Neural progenitor cell (in vitro differentiated cells): ENCODE data around the gene KCNQ1. TPM values are rescaled to one million over a fixed set of nuclear protein-coding genes. Genes with fewer than 3 reads are reported as not detected.
A peak's percentile ranks its signal among the peaks of the same experiment; 100 is the strongest.

Source experiments
- DNase-seq: peaks from one replicate; pipeline ENCODE4 v3.0.0-alpha.2; 2016; ENCODE audit warnings: low spot score
- H2AFZ ChIP-seq: fragments of 200-600 bp; sonication (generic); replicated peaks from 2 replicates; pipeline ENCODE4 v1.6.1; 2016; ENCODE audit warnings: antibody characterized with exemption
- H3F3A ChIP-seq: fragments of 200-600 bp; sonication (generic); 2 replicates; pipeline ENCODE4 v1.6.1; 2016; ENCODE audit warnings: antibody characterized with exemption, low read depth
- H3K27ac ChIP-seq: fragments of 200-600 bp; sonication (generic); 2 replicates; pipeline ENCODE4 v1.5.1; 2016; ENCODE audit warnings: mild to moderate bottlenecking
- H3K27me3 ChIP-seq: fragments of 200-600 bp; sonication (generic); 2 replicates; pipeline ENCODE4 v1.6.1; 2016; ENCODE audit warnings: mild to moderate bottlenecking, moderate library complexity
- H3K36me3 ChIP-seq: fragments of 200-600 bp; sonication (generic); 2 replicates; pipeline ENCODE4 v1.5.1; 2016
- H3K4me1 ChIP-seq: fragments of 200-600 bp; sonication (generic); 2 replicates; pipeline ENCODE4 v1.6.1; 2016; ENCODE audit warnings: mixed run types
- H3K4me2 ChIP-seq: fragments of 200-600 bp; sonication (generic); 2 replicates; pipeline ENCODE4 v1.6.1; 2016
- H3K4me3 ChIP-seq: fragments of 200-600 bp; sonication (generic); 2 replicates; pipeline ENCODE4 v1.5.1; 2016
- H3K79me2 ChIP-seq: fragments of 200-600 bp; sonication (generic); 2 replicates; pipeline ENCODE4 v1.6.1; 2016; ENCODE audit warnings: low read depth
- H3K9ac ChIP-seq: fragments of 200-600 bp; sonication (generic); 2 replicates; pipeline ENCODE4 v1.6.1; 2016
- H3K9me3 ChIP-seq: fragments of 200-600 bp; sonication (generic); 2 replicates; pipeline ENCODE4 v1.5.1; 2016; ENCODE audit warnings: low read depth
- H4K20me1 ChIP-seq: fragments of 200-600 bp; sonication (generic); 2 replicates; pipeline ENCODE4 v1.6.1; 2016; ENCODE audit warnings: low read depth
- H3K27ac Mint-ChIP-seq: 3 replicates; pipeline ENCODE4 v1.8.0; 2021; ENCODE audit warnings: mixed read lengths
- H3K27me3 Mint-ChIP-seq: 2 replicates; pipeline ENCODE4 v1.8.0; 2022; ENCODE audit warnings: low read depth, mild to moderate bottlenecking, inconsistent platforms, moderate library complexity, mixed read lengths; ENCODE audit not compliant: insufficient read depth
- H3K36me3 Mint-ChIP-seq: 3 replicates; pipeline ENCODE4 v1.8.0; 2021; ENCODE audit warnings: mixed read lengths
- H3K4me1 Mint-ChIP-seq: 3 replicates; pipeline ENCODE4 v1.8.0; 2021; ENCODE audit warnings: mixed read lengths
- H3K4me3 Mint-ChIP-seq: 3 replicates; pipeline ENCODE4 v1.8.0; 2021; ENCODE audit warnings: mild to moderate bottlenecking, moderate library complexity, mixed read lengths
- H3K9me3 Mint-ChIP-seq: 3 replicates; pipeline ENCODE4 v1.8.0; 2020; ENCODE audit warnings: mixed read lengths
- EZH2 ChIP-seq: fragments of 200-600 bp; sonication (generic); IDR thresholded peaks from 2 replicates; pipeline ENCODE4 v1.6.1; 2017; ENCODE audit warnings: antibody characterized with exemption, mild to moderate bottlenecking, moderate library complexity
- EZH2phosphoT487 ChIP-seq: fragments of 200-600 bp; sonication (generic); IDR thresholded peaks from 2 replicates; pipeline ENCODE4 v1.6.1; 2017; ENCODE audit warnings: antibody characterized with exemption
- total RNA-seq: library from RNA; depleted of rRNA; stranded (reverse); fragments of >200 nt; gene quantifications from 2 replicates; pipeline ENCODE4 v1.2.3, GENCODE V29; 2015; ENCODE audit warnings: low replicate concordance
- TF ChIP-seq, protein P1 (sequence below): fragments of 200-600 bp; sonication (generic); IDR thresholded peaks from 2 replicates; pipeline ENCODE4 v1.5.1; 2017; ENCODE audit warnings: antibody characterized with exemption, mild to moderate bottlenecking

Gene KCNQ1
- total RNA-seq, 1 donor from 2014 or later = 0.11 TPM

GRCh38 chr11:2563213-2564007, 118.6 kb downstream of the KCNQ1 start:
- peaks cover 30% of the 10 kb centered on the region for H3K27me3 ChIP-seq
- H3K4me3 ChIP-seq = no peak overlapping the region
- TF ChIP-seq EZH2 = no peak
- TF ChIP-seq, protein P1, sequence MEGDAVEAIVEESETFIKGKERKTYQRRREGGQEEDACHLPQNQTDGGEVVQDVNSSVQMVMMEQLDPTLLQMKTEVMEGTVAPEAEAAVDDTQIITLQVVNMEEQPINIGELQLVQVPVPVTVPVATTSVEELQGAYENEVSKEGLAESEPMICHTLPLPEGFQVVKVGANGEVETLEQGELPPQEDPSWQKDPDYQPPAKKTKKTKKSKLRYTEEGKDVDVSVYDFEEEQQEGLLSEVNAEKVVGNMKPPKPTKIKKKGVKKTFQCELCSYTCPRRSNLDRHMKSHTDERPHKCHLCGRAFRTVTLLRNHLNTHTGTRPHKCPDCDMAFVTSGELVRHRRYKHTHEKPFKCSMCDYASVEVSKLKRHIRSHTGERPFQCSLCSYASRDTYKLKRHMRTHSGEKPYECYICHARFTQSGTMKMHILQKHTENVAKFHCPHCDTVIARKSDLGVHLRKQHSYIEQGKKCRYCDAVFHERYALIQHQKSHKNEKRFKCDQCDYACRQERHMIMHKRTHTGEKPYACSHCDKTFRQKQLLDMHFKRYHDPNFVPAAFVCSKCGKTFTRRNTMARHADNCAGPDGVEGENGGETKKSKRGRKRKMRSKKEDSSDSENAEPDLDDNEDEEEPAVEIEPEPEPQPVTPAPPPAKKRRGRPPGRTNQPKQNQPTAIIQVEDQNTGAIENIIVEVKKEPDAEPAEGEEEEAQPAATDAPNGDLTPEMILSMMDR = no peak
- TF ChIP-seq EZH2phosphoT487 = no peak
- H3F3A ChIP-seq = no peaks in the 10 kb centered on the region
- Mint-ChIP-seq H3K4me3 (no peak overlapping the region), H3K27ac (no peak overlapping the region), H3K36me3 (no peaks in the 10 kb centered on the region), H3K9me3 (no peaks in the 10 kb centered on the region), H3K27me3 (peaks cover 6% of the 10 kb centered on the region), H3K4me1 (no peaks in the 10 kb centered on the region)
- no peaks in the 10 kb centered on the region for H3K9me3 ChIP-seq
- no peak for DNase-seq
- H2AFZ ChIP-seq = no peak overlapping the region
- no peak overlapping the region for H3K9ac ChIP-seq
- H3K4me1 ChIP-seq = peaks cover 2% of the 10 kb centered on the region
- no peak overlapping the region for H3K4me2 ChIP-seq
- H4K20me1 ChIP-seq = no peaks in the 10 kb centered on the region
- no peaks in the 10 kb centered on the region for H3K79me2 ChIP-seq
- no peaks in the 10 kb centered on the region for H3K36me3 ChIP-seq
- no peak overlapping the region for H3K27ac ChIP-seq

- Histone ChIP-seq H2AFZ (no peak overlapping the region), H3K4me3 (no peak overlapping the region), H3K4me2 (no peak overlapping the region), H3K79me2 (no peaks in the 10 kb centered on the region), H3K4me1 (peaks cover 2% of the 10 kb centered on the region), H3F3A (no peaks in the 10 kb centered on the region), H3K27me3 (peaks cover 30% of the 10 kb centered on the region), H3K9ac (no peak overlapping the region), H3K27ac (no peak overlapping the region), H4K20me1 (no peaks in the 10 kb centered on the region), H3K36me3 (no peaks in the 10 kb centered on the region), H3K9me3 (no peaks in the 10 kb centered on the region)
- Mint-ChIP-seq H3K4me1 (no peaks in the 10 kb centered on the region), H3K9me3 (no peaks in the 10 kb centered on the region), H3K27ac (no peak overlapping the region), H3K36me3 (no peaks in the 10 kb centered on the region), H3K4me3 (no peak overlapping the region), H3K27me3 (peaks cover 6% of the 10 kb centered on the region)
- DNase-seq = no peak
- TF ChIP-seq EZH2 (no peak), EZH2phosphoT487 (no peak)
- TF ChIP-seq, protein P1 = no peak
Measured at GRCh38 chr11:2564008-2564530, 119.3 kb downstream of the KCNQ1 start.

DNA sequence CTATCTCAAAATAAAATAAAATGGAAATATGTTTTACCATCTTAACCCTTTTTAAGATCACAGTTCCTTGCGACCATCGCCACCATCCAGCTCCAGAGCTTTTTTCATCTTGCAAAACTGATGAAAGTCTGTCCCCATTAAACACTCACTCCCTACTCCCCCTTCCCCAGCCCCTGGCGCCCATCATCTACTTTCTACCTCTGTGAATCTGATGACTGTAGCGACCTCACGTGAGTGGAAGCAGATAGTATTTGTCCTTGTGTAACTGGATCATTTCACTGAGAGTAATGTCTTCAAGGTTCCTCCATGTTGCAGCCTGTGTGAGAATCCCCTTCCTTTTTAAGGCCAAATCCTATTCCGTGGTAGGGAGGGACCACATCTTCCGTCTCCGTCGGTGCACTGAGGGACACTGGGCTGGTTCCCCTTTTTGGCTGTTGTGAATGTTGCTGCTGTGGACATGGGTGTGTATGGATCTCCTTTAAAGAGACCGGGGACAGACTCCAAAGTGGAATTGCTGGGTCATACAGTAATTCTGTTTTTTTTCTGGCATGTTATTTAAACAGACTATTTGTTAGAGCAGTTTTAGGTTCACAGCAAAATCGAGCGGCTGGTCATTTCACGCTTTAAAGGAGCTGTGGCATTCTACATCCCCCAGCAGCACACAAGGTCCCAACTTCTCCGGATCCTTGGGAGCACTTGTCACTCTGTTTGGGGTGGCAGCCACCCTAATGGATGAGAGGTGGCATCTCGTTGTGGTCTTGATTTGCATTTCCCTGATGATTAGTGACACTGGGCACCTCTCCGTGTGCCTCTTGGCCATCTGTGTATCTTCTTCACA, 120.0 kb downstream of the KCNQ1 start:
- peaks cover 2% of the 10 kb centered on the region for H3K4me1 ChIP-seq
- no peak for DNase-seq
- Mint-ChIP-seq H3K9me3 (no peaks in the 10 kb centered on the region), H3K36me3 (no peaks in the 10 kb centered on the region), H3K27me3 (peaks cover 6% of the 10 kb centered on the region), H3K4me3 (no peak overlapping the region), H3K4me1 (no peaks in the 10 kb centered on the region), H3K27ac (peak overlapping the region; percentile 55)
- H3K79me2 ChIP-seq = no peaks in the 10 kb centered on the region
- TF ChIP-seq EZH2phosphoT487 (no peak), EZH2 (no peak)
- TF ChIP-seq, protein P1 = no peak
- H3K36me3 ChIP-seq = no peaks in the 10 kb centered on the region
- H3K27ac ChIP-seq = no peak overlapping the region
- no peaks in the 10 kb centered on the region for H3F3A ChIP-seq
- no peak overlapping the region for H3K9ac ChIP-seq
- H3K27me3 ChIP-seq = peaks cover 30% of the 10 kb centered on the region
- no peak overlapping the region for H3K4me3 ChIP-seq
- H4K20me1 ChIP-seq = no peaks in the 10 kb centered on the region
- H2AFZ ChIP-seq = no peak overlapping the region
- no peaks in the 10 kb centered on the region for H3K9me3 ChIP-seq
- H3K4me2 ChIP-seq = no peak overlapping the region
